Activated T-helper 1 cell treated with Interleukin-2 at 50 U/mL for 16 hours (primary cell): Measurements from ENCODE around the gene CELF2.

ENCODE experiments used
- DNase-seq: peaks from one replicate; pipeline ENCODE4 v3.0.0-alpha.2; 2020; ENCODE audit warnings: low read depth

CELF2 gene

GRCh38 chr10:11134411-11134810, 116.7 kb downstream of the CELF2 start:
- DNase-seq, result no peak

DNA sequence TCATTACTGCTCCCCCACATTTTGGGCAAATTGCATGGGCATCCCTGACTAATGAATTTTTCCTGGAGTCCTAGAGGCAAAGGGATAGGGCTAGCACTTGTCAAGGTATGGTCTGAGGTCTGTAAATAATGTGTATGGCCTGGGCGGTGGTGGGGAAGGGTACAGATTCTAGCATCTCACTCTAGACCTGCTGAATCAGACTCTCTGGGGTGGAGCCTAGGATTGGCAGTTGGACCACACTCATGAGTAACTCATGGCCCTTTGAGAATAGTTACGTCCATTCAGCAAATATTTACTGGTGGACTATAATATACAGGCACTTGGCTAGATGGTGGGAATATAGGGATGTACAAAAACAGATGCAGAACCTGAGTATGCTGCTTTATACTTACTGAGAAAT, 118.0 kb downstream of the CELF2 start:
- no peak for DNase-seq

- DNase-seq, result no peak
Observed at GRCh38 chr10:11138314-11139033, 120.8 kb downstream of the CELF2 start.

DNA sequence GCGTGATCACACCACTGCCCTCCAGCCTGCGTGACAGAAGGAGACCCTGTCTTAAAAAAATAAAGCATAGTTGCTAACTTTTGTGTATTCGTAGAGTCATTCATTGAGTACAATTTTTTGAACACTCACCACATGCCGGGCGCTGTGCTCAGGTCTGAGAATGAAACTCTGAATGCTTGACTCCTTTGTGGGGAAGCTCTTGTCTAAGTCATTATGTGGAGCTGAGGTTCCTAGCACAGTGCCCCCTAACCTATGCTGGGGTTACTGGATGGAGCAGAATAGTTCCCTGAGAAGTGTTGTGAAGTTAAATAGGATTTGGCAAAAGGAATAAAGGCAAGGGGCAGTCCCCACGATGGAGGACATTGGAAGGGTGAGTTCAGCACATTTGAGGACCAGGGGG, 123.3 kb downstream of the CELF2 start:
- no peak for DNase-seq

DNA sequence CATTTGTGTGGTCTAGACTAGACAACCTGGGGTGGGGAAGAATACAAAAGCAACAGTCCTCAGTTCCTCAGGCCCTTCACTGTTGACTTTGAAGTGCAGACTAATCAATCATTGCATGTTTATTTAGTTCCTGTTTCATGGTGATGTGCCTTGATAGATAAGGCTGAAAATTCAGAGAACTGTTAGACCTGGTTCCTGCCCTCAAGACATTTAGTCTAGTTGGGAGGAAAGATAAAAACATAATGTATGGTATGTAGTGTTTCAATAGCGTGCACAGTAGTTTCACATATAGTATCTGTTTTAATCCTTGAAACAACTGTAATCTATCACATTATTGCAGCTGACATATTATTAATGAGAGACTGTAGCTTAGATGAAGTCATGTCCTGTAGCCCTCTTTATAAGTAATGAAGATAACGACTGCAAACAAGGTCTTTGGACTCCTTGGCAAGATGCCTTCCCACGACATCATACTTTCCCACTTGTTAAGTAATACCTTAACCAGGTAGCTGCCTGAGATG, 124.0 kb downstream of the CELF2 start:
- no peak for DNase-seq

DNA sequence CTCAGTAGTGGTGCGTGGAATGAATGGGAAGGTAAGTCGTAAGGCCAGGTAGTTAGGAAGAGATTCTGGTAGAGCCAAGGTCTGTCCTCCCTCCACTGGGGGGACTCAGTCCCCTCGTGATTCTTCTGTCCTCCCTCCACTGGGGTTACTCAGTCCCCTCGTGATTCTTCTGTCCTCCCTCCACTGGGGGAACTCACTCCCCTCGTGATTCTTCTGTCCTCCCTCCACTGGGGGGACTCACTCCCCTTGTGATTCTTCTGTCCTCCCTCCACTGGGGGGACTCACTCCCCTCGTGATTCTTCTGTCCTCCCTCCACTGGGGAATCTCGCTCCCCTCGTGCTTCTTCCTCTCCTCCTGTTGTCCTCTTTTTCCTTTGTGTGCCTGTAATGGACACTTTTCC, 125.1 kb downstream of the CELF2 start:
- DNase-seq, result no peak

DNA sequence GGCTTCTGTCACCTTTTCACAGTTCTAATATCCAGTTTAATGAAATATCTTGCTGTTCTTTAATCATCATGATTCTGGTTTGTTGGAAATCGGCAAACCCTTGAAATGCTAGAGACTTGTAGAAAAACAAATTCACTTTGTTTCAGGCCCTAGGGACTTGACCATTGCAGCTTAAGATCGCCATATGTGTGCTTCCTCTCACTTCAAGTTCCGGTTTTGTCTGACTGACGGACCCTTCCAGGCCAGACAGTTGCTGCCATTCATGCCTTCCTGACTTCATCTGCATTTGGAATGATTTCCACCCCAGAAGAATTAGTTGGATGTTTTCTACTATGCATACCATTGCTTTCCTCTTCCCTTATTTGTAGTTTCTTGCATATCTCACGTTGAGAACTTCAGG, 125.6 kb downstream of the CELF2 start:
- no peak for DNase-seq

DNA sequence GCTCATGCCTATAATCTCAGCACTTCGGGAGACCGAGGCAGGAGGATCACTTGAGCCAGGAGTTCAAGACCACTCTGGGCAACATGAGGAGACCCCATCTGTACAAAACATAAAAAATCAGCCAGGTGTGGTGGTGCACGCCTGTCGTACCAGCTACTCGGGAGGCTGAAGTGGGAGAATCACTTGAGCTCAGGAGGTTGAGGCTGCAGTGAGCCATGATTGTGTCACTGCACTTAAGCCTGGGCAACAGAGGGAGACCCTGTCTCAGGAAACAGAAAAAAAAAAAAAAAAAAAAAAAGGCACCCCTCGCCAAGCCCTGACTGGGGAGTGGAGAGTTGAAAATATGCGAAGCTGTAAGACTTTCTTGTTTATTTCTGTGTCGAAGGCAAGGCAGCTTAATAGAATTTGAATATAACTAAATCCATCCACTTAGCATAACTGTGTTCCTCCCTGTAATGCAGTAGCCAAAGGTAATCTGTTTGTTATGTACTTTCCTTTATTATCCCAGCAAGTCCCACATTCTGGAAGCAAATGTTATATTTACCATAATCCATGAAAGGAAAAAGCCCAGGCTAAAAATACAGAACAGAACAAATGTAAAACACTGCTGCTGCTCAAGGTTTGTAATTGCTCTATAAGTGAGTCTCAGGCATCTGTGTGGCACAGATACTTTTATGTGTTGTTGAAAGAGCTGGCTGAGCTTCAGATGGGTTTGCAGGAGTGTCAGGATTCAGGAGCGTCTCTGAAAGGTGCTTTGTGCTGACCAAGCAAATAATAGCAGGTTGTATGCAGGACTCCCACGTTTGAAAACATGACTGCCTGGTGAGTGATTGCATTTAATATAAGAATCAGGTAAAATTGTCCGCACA, 127.2 kb downstream of the CELF2 start:
- DNase-seq, result no peak

GRCh38 chr10:11145495-11145855, 127.8 kb downstream of the CELF2 start:
- DNase-seq, result peak; percentile 52

- no peak for DNase-seq
Observed at GRCh38 chr10:11146402-11147171, 128.9 kb downstream of the CELF2 start.

DNA sequence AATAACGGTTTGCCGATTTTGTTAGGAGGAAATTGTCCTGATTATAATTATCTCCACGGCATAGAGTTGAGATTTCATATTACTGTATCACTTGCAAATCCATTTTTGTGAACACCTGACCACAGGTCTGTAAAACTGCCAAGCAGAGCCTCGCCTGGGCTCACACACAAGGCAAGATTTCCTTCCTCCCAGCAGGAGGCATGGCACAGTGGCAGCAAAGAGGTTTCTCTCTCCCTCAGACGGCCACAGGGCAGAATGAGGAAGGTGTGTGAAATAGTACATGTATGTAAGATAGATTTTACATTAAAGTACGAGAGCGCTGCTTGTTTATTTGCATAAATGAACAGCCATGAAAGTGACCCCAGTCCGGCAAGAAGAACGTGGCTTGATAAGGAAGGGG, 130.1 kb downstream of the CELF2 start:
- no peak for DNase-seq

DNA sequence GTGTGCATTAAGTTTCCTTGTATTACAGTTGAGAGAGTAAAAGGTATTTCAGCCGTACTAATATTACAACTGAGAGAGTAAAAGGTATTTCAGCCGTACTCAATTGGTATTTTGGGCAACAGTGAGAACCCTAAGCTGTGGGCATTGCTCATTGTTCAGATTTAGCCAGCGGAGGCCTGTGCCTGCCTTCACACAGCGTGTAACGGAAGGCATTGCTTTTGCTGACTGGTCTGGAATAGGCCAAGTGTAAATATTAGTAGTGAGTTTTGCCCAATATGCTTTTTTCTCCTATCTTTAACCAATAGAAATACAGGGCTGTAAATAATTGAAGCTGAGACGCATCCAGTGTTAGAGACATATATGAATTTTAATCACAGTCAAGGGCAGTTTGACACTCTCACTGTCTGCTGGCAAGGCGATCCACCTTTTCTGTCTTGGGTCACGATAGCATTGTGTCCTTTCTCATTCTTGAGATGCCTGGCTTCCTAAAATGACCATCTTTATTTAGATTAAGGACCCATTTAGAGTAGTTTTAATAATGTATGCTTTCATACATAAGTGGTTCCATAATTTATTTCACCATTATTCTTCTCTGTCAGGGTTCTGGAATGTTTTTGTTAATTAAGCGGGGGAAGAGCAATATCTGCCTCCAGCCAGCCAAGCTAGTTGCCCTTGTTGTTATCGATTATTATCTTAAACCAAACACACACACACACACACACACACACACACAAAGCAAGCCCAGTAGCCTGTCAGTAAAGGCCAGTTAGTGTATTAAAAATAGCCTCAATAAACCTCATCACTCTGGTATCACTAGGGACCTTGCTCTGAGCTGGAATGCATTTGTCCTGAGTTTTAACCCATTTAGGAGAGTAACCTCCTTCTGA, 130.7 kb downstream of the CELF2 start:
- DNase-seq, result no peak

DNA sequence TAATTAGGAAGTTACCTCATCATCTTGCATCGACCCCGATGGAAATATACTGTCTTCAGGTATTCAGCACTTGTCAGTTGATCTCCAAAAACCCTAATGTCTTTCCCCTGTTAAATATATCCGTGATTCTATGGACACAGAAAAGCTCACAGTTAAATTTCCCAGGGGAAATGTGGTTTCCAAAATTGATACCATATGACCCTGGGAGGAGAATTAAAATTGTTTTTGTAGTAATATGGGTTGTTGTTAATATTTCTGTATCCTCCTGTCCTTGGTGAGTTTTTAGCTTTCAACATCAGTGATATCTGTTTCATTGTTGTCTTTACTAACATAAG, 132.1 kb downstream of the CELF2 start:
- no peak for DNase-seq

GRCh38 chr10:11150231-11150731, 132.6 kb downstream of the CELF2 start:
- DNase-seq, result no peak

DNA sequence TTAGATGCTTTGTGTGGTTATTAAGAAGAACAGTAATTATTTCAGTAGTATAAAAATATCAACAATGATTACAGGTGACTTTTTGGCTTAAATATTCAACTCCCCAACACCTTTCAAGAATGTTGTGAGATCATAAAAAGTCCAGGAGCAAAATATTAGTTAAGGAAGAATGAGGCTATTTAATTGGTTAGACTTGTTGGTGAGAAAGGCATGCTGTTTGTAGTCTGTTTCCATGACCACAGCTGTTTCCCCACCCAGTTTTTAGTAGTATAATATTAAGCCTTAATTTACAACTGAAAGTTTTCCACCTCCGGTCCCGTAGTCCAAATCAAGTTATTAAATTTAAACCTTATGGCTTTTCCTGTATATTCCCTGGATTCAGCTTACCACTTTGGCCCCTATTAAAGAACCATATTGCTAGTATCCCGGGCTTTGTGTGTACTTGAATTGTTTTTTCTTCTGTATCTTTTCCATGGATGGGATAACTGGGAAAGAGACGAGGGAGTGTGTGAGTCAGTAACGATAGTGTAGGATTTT, 133.3 kb downstream of the CELF2 start:
- DNase-seq, result no peak

- no peak for DNase-seq
Observed at GRCh38 chr10:11152801-11153200, 135.1 kb downstream of the CELF2 start.

DNA sequence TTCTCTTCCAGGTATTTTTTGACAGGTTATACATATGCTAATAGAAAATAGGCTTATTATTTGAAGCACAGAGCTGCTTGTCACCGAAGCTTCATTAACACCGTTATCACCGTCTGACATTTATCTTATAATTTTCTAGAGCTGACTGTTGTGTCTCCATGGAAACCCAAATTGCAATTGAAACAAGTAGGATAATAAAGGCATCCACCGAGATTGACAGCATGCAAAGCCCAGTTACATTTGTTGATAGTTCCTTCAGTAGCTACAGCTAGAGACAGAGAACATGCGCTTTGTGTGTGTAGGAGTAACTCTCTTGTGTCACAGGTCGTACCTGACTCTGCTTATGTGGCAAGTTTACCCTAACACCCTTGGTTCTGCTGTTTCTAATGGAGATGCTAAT, 135.6 kb downstream of the CELF2 start:
- no peak for DNase-seq

GRCh38 chr10:11153766-11154165, 136.1 kb downstream of the CELF2 start:
- no peak for DNase-seq

GRCh38 chr10:11154333-11154732, 136.7 kb downstream of the CELF2 start:
- no peak for DNase-seq

- DNase-seq, result no peak
Observed at GRCh38 chr10:11154849-11155498, 137.3 kb downstream of the CELF2 start.

DNA sequence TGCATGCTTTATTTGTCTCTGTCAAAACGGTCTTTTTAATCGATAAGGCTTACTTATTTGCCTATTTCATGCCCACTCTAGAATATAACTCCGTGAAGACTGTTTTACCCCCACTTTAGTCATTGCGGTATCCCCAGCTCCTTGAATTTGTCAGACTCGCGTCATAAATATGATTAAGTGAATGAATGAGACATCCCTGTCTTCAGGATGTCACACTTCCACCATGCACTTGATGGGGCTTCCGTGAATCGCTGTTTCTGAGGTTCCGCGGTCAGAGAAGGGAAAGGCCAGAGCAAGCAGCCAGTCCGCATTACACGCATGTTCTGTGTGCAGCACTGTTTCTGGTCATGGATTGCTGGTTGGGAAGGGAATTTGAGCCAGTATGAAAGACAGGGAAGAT, 138.8 kb downstream of the CELF2 start:
- DNase-seq, result no peak
